ENCODE results near the gene NFIA.

NFIA gene

DNA sequence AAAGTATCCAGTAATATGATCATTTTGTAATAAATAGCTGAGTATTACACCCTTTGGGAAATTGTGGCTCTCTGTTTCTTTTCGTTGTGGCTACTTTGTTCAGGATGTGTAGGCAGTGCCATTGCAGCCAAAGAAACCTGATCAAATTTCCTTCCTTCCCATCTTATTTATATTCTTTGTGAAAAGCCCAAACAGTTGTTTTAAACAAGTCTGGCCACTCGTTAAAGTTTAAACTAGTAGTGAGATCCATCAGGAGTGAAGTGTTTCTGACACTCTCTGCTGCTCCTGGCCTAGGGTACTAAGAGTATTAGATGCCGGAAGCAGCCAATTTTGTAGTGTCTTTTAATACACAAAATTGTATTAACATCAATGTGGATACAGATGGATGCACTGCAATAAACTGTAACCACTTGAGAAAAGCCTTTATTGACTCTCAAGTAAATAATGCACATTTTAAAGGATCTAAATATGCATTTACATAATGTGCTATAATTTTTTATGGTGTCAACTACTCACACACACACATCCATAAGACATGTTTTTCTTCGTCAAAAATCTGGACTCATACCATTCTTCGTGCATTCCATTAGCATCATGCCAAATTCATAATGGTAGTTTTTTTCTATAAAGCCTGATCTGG lies 317.9 kb downstream of the NFIA start:
- DNase-seq: no peak

DNA sequence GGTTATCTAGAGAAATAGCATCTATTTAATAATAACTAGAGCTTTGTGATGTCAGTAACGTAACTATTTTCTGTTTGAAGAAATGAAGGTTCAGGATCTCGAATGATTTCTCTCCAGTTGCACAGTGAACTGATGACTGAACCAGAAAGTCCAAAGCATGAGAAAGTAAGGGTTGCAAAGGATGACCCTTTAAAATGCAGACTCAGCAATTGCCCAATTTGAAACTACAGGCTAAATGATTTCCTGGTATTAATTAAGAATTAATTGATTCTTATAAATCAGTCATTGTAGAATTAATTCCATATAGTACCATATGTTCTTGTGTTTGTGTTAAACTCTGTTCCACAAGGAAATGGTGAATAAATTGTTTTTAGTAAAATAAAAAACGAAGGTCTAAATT lies 318.6 kb downstream of the NFIA start:
- DNase-seq: no peak

DNA sequence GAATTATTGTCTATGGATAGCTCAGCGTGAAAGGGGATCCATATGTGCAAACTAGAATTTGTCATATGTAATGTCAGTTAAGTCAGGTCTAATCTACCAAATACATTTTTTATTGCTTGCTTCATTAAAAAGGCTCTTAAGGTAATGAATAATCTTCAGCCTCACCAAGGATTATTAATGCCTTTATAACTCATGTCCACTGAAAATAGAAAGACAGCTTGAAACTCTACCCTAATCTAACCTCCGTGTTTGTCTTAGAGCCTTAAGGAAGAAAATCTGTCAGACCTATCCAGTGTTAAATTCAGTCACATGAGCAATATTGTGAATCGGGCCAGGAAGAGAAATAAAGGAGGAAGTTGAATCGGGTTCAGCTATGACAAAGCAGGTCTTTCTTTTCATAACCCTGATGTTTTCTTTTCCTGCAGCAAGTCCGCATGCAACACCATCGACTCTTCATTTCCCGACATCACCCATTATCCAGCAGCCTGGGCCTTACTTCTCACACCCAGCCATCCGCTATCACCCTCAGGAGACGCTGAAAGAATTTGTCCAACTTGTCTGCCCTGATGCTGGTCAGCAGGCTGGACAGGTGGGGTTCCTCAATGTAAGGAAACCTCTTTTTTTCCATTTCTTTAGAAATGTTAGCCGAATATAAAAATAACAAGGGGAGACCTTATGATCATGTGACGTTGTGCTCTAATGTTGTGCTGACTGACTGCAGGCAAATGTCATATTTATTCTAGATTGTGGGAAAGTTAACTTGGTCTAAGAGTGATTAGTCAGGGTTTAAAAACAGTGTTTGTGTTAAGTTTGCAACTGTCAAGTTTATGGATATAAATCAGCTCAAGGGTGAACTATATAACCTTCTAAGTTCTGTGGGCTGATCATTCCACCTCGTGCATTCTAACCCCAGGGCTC lies 321.6 kb downstream of the NFIA start:
- no peak for DNase-seq

DNA sequence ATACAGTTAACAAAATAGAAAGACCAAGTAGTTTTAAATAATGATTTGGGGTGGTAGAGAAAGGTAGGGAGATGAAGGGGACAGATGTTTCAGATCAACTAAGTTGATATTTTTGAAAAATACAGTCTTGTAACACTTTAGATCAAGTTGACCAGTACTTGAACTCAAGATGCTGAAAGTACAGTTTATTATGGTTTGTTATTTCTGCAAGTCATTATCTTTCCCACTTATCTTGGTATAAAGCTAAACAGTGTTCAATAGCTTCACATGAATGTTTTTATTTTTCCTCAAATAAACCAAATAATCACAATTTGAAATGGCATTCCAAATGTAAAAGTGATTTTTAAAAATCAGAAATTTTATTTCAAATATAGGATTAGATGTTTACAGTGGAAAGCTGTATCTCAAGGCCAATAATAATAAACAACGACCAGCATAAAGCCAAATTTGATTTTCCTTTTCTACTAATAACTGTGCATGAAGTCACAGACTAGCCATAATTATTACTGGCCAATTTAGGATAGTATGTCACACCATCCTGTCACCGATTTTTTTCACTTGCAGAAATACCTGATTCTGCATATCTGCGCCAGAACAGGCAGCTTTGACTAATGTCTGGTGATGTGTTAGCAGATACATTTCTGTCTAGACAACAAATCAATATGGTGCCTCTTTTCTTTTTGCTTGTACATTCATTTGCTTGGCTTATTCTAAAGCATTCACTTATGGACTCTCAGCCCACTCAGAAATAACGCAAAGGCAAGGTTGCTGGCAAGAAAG lies 322.4 kb downstream of the NFIA start:
- no peak for DNase-seq

DNA sequence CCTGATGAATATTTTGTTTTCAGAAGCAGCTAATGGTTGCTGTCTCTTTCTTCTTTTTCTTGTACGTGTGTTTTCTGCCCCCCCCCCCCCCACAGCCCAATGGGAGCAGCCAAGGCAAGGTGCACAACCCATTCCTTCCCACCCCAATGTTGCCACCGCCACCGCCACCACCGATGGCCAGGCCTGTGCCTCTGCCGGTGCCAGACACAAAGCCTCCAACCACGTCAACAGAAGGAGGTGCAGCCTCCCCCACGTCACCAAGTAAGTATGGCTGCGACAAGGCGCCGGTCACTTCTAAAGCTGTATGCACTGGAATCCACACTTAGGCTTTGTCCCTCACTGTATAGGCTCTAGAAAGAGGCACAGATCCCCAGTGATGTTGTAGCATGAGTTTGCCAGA lies 324.1 kb downstream of the NFIA start:
- no peak for DNase-seq

DNA sequence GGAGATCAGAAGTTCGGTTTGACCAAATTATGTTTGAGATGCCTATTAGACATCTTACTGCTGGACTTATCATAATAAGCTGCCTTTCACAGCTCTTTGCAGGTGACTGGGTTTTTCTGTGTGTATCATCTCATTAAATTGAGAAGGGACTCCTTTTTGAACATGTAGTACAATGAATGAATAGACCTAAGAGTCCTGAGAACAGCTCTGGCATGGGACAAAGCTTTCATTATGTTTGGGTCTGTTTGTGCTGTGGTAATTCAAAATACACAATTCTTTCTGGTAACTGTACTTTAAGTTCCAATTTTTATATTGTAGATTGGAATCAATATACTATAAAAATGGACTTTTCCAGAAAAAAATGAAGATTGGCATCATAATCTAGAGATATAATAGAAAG lies 330.2 kb downstream of the NFIA start:
- DNase-seq: no peak

DNA sequence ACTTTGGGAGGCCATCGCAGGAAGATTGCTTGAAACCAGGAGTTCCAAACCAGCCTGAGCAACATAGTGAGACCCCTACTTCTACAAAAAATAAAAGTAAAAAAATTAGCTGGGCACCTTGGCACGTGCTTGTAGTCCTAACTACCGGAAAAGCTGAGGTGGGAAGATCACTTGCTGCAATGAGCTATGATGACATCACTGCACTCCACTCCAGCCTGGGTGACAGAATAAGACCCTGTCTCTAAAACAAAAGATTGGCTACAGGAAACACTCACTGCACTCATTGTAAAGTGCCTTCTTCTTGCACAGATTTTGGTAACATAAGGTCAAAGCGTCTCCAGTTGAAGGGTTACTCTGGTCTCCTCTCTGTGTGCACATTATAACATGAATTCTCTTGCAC lies 336.8 kb downstream of the NFIA start:
- no peak for DNase-seq

DNA sequence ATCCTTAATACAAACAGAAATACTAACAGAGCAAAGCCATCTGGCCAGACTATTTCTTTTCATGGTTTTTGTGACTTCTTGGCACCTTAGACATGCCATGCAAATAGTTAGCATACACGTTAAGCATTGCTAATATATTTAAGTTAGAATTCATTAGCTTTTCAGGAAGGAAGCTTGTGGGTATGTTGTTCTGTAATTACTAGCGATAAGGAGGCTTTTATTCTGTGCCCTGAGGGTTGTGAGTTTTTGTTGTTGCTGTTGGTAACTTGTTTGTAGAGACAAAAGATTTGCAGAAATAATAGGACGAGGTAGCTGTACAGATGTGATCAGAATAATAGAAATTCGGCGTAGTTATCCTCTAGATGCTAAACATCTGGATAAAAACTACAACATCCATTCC lies 337.3 kb downstream of the NFIA start:
- no peak for DNase-seq

DNA sequence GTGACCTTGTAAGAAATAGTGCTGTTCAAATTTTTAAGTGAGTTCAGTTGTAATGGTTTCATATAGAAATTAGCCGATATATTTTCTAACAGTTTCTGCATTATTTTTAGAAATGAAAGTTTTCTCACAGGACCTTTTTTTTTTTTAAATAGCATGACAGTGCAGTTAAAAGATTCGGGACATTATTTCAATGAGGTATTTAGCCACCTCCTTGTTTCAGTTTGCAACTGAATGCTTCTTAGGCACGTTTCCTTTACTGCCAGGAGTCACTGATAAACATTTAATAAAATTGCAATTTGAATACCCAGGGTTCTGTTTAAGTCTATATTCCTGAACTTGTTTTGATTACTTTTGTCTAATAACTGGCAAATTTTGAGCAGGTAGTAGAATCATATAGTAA lies 337.9 kb downstream of the NFIA start:
- no peak for DNase-seq

DNA sequence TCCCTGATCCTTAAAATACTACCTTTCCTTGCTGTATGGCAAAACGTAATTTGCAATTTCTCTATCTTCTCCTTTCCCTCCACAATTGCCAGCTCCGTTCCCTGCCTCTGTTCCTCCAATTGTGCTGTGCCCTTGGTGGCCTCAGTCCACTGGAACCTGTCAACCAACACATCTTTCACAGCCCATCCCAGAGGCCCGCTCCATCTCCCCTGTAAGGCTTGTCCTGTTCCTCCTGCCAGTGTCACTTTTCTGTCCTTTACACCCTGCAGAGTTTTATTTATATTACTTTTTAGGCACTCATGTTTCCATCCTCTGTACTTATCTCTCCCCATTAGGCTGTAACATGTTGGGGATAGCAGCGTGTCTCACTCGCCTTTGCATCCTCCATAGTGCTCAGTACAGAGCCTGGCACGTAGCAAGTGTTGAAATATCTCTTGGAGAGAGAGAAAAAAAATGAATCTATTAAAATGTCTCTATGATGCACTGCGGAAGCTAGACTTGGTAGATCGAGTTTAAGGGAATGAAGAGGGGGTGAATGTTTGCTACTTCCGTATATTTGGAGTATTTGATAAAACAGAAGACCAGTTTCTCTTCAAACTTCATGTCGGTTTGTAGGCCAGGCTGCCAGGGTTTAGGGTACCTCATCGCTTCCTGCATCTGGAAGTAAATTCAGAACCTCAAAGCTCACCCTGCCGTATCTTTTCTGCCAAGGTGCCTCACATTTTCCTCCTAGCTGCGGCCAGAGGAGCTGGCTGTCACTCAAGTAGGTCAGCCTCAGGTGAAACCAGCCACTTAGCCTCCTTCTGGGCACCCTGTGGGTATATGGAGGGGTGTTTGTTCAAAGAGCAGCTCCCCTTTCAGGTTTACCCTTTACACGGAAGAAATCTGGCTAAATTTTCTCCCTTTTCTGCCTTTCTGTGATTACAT lies 338.8 kb downstream of the NFIA start:
- DNase-seq: no peak

DNA sequence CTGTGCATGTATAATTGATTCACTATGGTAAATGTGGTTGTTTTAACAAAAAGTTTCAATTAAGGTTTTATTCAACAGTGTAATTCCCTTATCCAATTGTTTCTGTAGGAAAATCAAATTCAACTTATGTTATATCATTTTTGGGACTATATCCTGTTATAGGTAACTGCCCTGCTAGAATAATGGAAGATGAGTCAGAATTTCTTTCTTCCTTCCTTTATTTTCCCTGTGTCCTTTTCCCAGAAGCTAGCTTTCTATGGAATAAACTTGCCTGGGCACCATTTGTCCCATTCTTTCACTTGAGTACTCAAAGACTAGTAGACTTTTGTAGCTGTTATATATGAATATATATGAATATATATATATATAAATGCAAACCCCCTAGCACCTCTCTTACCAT lies 341.3 kb downstream of the NFIA start:
- DNase-seq: no peak

DNA sequence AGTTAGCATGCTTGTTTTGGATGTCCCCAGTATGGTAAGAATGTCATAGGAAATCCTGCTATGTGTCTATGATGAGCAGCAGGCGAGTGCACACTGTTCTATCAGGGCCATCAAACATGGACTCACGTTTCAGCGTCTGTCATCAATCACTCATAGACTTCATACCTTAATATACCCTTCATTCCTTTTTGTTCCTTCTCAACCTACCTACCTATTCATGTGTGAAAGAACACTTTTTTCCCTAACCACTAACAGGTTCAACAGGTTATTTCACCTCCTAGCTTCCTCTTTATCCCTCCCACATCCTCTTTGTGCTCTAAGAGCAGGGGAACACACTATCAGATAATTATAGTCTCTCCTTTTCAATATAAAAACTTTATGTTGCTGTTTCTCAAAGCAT lies 342.0 kb downstream of the NFIA start:
- DNase-seq: no peak

DNA sequence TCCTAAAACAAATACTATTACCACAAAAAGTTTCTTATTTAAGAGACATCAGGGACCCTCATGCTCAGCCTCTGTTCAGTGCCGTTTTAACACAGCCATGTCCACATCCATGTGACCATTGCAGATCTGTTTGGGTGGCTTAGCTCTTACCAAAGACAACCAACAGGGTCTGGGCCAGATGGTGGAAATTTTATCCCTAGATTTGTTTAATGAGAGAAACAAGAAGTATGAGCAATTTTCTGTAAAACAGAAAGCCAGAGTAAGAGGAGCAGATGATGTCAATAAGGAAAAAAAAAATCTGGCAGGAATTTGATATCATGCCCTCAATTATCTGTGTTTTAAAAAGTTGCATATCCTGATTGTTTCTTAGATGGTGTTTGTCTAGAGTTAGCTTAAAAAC lies 342.7 kb downstream of the NFIA start:
- no peak for DNase-seq

DNA sequence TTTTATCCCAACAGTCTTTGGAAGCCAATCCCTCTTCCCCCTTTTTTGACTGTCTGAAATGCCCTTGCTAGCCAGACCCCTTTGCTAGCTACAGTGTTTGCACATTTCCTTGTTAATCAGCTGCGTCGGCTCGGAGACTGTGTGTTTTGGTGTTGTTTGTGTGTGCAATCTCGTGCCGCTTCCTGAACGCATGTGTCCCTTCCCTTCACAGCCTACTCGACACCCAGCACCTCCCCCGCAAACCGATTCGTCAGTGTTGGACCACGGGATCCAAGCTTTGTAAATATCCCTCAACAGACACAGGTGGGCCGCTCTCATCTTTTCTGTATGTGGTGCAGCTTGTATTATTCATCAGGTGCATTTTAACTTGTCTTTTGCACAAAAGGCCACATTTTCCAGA lies 343.9 kb downstream of the NFIA start:
- no peak for DNase-seq

DNA sequence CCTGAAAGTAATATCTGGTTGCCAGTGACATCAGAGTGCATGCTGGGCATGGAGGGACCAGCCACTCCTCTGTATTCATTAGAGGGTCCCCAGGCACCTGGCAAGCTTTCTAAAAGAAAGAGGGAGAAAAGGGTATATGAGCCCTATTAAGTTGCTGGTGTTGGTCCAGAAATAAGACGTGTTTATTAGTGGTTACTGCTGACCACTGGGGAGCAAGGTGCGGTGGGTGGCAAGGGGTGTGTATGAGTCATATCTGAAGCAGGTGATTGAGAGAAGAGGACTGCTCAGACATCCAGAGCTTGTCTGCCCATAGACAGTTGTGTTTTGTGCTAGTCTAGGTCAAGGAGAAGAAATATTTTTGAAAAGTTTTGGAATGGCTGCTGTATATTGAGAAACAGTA lies 344.5 kb downstream of the NFIA start:
- DNase-seq: no peak

DNA sequence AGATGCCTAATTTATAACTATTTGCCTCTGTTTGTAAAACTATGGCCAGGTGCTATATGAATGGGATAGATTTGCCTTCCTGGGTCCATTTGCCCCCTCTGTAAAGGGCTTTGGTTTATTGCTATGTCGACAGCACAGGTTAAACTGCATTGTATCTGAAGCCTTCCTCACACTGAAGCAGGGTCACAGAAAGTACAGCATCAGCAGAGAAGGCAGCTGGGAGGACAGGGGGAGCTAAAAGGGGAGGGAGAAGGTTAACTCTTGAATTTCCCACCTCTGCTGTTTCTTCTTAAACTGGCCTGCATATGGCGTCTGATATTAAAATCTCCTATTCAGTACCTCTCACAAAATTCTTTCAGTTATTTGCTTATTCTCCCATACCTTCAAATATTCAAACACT lies 345.1 kb downstream of the NFIA start:
- no peak for DNase-seq

DNA sequence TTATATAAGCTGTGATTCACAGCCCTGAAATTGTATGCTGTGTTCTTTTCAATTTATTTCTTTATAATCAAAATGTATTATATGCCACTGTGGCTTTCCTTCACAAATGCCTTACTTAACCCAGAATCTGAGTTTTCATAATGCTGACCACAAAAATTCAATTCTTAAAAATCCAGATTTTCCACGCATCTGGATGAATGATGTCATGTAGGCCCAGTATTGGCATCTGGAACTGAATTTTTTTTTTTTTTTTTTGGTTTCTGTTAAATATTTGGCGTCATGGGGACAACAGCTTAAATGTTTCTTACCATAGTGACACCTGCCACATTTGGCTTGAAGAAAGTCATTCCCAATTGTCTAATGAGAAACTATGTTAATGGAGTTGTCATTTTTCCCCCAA lies 345.8 kb downstream of the NFIA start:
- no peak for DNase-seq

DNA sequence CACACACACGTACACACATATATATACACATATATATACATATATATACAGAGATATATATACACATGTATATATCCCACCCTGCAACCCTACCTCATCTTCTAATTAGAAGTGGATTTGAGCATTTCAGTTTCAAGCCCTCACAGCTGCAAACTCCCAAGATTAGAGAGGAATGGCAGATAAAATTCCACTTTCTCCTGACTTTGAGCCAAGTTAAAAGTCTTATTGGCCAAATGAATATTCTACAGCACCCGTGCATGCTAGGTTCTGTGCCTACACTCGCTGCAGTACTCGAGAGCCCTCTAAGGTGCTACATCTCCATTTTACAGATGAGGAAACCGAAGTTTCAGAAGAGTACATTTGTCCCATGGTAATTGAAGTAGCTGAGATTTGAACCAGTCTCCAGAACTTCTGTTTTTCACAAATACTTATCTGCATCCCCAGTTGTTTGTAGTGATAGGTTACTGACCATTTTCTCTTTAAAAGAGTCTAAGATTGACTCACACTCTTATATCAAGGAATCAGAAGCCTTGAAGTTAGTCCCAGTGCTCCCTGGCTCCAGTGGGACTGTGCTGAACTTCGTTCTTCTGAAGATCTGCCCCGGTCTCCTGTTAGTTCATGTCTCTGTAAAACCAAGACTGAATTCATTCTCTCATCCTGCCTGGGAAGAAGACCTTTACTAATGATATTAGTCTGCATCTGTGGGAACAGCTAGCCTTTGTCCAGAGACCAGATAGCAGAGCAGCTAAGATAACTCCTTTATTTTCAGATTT lies 350.4 kb downstream of the NFIA start:
- DNase-seq: no peak

DNA sequence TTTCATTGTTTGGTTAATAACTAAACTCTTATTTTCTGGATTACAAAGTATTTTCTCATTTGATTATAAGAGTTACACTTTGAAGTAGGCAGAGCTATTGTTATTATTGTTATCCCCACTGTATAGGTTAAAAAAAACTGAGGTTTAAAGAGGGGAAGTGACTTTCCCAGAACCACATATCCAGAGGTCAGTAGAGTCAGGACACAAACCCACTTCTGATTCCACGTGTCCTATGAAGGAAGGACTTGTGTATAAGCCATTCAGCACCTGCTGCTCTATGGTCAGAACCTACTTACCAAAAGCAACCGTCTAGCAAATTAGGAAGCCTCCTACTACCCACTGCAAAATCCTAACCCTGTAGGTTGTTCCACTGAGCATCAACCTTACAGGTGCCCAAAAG lies 351.3 kb downstream of the NFIA start:
- DNase-seq: no peak

DNA sequence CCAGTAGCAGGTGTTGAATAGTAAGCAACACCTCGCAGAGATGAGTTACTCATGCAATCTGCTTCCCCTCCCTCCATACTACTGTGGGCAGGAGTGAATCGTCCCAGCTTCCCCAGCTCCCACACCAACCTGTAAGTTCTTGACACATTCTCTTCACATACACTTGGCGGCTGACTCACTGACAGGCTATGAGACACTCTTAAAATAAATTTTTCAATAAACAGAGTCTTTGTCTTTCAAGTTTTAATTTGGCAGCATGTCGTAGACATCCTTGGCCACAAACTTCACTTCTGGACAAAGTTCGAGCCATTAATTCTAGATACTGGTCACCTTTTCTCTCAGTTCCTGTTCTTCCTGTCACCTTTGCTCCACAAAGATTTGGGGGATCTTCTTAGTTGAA lies 351.9 kb downstream of the NFIA start:
- no peak for DNase-seq

DNA sequence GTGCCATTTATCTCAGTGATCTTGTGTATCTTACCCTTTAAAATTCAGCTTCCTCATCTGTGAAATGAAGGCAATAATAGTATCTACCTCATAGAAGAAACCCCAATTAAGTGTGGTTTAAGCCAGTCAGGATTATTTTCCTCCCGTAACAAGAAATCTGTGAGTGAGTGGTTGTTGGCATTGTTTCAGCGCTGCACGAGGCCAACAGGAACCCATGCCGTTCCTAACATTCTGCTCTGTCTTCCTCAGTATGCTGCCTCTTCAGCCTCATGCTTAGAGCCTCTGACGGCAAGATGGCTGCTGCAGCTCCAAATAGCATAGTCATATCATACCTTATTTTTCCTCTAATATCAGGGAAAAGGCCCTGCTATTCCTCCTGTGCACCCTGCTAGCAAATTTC lies 352.9 kb downstream of the NFIA start:
- DNase-seq: no peak

Measured in right kidney (tissue), 1 donor.